ENCODE data around the gene ABCC2.
A peak's percentile ranks its signal among the peaks of the same experiment; 100 is the strongest.

Gene ABCC2

DNA sequence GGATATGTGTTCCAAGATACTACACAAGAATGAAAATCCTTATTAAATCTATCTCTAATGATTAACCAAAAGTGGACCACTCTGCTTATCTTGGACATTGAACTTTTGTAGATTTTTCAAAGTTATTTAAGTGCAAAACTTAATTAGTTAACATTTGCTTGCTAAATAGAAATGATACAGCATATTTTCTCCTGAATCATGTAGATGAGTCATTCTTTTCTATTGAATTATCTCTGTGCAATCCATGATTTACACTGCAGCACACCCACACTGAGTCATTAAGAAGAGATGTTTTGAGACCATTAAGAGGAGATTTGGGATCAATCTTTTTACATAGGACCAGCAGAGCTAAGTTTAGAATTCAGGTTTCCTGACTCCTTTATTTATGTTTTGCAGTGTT is 6.6 kb upstream of the ABCC2 start:
- peak; percentile 34 for DNase-seq (ENCODE audit: low spot score)

DNA sequence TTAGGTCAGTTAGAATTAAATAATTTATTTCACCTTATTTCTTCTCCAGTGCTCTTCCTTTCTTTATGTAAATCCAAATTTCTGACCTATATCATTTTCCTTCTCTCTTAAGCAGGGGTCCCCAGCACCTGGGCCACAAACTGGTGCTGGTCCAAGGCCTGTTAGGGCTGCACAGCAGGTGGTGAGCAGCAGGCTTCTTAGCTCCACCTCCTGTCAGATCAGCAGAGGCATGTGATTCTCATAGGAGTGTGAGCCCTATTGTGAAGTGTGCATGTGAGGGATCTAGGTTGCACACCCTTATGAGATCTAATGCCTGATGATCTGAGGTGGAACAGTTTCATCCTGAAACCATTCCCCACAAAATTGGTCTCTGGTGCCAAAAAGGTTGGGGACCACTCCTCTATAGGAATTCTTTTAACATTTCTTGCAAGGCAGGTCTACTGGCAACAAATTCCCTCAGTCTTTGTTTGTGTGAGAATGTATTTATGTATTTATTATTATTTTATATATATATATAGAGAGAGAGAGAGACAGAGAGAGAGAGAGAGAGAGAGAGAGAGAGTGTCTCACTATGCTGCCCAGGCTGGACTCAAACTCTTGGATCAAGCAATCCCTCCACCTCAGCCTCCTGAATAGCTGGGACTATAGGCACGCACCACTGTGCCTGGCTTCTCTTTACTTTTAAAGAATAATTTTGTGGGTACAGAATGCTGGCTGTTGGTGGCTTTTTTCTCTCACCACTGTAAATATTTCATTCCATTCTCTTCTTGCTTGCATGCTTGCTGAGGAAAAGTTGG is 4.3 kb upstream of the ABCC2 start:
- DNase-seq (ENCODE audit: low spot score) = no peak

- no peak for DNase-seq (ENCODE audit: low spot score)
Observed at GRCh38 chr10:99779335-99779734, 3.1 kb upstream of the ABCC2 start.

DNA sequence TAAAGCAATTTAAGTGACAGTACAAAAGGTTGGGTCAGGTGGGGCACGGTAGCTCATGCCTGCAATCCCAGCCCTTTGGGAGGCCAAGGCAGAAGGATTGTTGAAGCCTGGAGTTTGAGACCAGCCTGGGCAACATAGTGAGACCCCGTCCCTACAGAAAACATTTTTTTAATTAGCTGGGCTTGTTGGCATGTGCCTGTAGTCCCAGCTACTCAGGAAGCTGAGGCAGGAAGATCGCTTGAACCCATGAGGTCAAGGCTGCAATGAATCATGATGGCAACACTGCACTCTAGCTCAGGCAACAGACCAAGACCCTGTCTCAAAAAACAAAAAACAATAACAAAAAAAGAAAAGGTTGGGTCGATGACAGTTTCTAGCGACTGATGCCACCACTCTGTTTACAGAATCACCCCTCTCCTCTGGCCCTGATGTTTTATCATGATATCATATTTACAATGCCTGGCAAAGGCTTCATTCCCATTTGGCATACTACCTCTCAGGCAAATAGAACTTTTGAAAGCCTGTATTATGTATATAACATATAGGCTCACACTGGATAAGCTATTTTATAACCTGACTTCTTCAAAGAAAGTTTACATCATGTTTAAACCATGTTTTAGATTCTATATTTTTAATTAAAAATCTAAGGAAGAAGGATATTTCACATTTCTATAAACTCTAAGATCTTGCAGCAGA is 558 bp upstream of the ABCC2 start:
- DNase-seq (ENCODE audit: low spot score) = no peak

DNA sequence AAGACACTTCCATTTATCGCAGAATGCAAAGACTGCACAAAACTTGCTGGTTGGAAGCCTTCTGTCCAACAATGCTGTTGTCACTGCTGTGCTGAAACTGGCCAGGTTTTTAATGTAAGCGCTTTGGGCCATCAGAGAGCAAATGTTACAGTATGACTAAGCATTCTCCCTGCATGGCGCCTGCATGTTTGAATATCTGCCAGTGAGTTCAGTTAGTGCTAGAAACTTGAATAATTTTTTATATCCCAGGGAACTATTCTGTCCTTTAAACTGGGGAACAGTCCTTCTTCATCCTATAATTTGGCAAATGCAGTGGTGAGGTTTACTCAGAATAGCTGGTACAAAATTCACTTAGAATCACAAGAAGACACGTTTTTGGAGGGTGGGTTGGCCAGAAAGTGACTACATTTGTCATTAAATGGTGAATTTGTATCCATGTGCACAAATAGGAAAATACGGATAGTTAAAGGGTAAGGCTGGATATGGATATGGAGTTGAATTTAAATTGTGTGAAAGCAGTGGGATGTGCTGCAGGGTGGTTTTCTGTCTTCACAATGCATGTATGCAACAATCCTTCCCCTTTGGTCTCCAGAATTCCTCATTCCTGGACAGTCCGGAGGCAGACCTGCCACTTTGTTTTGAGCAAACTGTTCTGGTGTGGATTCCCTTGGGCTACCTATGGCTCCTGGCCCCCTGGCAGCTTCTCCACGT is 1.7 kb downstream of the ABCC2 start:
- no peak for DNase-seq (ENCODE audit: low spot score)

DNA sequence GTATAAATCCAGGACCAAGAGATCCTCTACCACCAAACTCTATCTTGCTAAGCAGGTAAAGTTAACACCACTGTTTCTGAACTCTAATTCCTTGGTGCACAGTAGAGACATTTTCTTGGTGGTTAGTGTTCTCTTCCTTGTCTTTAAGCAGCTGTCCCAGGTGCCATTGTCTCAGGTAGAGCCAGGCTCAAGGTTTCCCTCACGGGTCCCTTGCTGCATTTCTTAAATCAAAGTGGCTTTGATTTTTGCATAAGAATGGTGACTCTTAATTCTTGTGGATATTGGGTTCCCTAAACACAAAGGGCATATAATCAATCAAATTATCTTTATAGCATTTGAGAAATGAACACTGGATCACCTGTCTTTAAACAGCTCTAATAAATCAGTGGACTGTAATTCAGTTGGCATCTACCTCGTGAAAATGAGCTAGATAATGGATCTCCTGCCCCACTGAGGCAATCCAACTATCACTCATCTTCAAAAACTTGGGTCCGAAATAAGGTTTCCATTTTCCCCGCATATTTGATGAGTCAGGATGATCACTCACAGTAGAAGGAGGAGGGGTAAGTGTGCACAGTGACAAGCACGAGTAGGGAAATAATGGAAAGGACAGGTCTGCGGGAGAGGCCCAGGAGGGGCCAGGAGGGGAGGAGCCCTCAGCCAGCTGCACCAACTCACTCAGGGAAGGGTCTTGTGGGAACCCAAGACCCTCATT is 2.4 kb downstream of the ABCC2 start:
- no peak for DNase-seq (ENCODE audit: low spot score)

GRCh38 chr10:99785646-99786045 is 3.2 kb downstream of the ABCC2 start:
- DNase-seq (ENCODE audit: low spot score) = no peak

DNA sequence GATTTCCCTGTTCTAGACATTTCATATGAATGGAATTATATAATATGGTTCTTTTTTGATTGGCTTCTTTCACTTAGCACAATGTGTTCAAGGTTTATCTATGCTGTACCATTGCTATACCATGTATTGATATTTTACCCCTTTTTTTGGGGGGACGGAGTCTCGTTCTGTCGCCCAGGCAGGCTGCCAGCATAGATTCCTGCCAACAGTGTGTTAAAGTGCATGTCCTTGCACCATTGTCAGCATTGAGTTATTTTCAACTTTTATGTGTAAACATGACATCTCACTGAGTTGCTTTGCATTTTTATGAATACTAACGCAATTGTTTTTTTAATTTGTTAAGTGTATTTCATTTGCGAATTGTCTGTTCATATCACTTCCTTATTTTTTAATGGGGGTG is 4.9 kb downstream of the ABCC2 start:
- no peak for DNase-seq (ENCODE audit: low spot score)

- DNase-seq (ENCODE audit: low spot score) = no peak
Observed at GRCh38 chr10:99787782-99788445, 5.5 kb downstream of the ABCC2 start.

- DNase-seq (ENCODE audit: low spot score) = no peak
Observed at GRCh38 chr10:99788598-99789256, 6.3 kb downstream of the ABCC2 start.

DNA sequence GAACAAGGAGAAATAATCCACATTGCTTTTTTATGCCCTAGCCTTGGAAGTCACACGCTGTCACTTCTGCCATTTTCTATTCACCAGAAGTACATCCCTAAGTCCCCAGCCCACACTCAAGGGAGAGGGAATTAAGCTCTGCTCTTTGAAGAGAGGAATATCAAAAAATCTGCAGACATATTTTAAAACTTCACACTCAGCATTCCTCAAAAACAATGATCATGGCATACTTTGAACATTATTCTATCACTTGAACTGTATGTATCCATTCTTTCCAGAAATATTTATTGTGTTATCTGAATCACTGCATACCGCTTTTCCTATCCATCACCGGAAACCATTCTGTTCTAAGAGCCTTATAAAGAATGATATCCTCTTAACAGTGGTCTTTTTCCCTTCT is 9.4 kb downstream of the ABCC2 start:
- DNase-seq (ENCODE audit: low spot score) = no peak

- DNase-seq (ENCODE audit: low spot score) = no peak
Observed at GRCh38 chr10:99793819-99794218, 11.4 kb downstream of the ABCC2 start.

- DNase-seq (ENCODE audit: low spot score) = no peak
Observed at GRCh38 chr10:99796928-99797327, 14.5 kb downstream of the ABCC2 start.

DNA sequence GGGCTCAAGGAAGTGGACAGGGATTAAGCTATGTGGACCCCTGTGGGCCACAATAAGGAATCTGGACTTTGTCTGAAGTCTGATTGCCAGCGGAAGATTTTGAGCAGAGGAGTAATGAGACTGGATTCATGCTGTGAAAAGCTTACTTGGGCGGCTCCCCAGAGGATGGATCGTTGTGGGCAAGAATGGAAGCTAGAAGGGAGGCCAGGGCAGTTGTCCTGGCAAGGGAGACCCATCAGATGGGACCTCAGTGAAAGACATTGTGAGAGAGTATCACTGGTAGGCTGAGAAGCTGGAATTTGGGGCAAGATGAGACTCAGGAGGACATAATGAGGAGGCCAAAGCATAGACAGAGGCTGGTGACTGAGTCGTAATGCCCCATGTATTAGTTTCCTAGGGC is 15.6 kb downstream of the ABCC2 start:
- DNase-seq (ENCODE audit: low spot score) = no peak

DNA sequence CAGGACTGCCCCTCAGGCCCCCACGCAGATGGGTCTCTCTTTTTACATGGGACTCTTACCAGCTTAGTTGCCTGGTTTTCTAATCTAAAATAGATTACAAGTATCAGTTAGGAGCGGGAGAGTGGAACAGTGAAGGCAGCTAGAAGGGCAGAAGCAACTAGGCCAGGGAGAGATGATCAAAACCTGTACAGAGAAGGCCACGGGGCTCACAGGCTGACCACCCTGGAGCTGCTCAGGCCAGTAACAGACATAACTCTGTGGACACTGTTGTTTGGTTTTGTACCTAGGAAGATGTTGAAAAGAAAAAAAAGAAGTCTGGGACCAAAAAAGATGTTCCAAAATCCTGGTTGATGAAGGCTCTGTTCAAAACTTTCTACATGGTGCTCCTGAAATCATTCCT is 16.5 kb downstream of the ABCC2 start:
- DNase-seq (ENCODE audit: low spot score) = no peak

- no peak for DNase-seq (ENCODE audit: low spot score)
Observed at GRCh38 chr10:99799613-99800012, 17.2 kb downstream of the ABCC2 start.

DNA sequence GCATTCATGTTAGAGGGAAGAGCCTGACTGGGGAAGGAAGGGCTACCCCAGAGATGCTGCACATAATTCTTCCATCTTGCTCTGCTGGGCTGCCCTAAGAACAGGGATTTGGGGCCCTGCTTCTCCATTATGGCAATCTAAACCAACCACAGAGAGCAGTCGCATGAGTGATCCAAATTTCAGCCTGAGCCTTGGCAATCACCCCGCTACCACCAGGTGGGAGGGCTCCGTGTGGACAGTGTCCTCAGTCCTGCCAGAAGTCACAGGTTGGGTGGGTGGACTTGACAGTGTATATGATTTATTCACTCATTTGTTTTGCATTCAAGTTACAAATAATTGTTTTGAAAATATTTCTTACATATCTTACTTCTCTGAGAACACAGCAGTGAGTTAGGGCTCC is 22.0 kb downstream of the ABCC2 start:
- DNase-seq (ENCODE audit: low spot score) = no peak

- no peak for DNase-seq (ENCODE audit: low spot score)
Observed at GRCh38 chr10:99805190-99805589, 22.8 kb downstream of the ABCC2 start.

DNA sequence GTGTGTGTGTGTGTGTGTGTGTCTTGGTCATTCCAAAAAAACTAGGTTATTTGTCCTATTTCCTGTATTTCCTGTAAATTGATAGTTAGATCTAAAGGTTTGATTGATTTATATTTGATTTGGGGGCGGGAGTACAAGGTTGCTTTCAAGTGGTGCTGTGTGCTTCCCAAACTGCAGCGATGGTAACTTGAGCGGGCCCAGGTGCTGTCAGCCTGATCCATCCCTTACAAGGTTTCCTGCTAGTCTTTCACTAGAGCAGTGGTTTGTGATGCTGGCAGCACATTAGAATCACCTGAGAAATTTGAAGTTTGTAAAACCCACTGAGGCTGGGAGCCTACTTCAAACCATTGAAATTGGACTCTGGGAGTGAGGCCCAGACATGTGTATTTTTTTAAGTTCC is 23.7 kb downstream of the ABCC2 start:
- no peak for DNase-seq (ENCODE audit: low spot score)

DNA sequence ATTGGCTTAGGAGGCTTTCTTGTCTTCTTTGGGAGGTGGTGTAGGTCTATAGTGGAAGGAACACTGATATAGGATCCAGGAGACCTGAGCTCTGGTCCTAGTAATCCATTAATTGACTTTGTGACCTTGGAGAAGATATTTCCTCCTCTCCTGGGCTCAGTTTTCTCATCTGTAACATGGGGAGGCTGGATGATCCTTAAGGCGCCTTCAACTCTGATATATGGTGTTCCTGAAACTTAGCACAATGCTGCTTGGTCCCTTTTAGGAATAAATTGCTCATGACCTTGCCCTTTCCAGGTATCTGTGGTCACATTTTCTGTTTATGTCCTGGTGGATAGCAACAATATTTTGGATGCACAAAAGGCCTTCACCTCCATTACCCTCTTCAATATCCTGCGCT is 25.3 kb downstream of the ABCC2 start:
- DNase-seq (ENCODE audit: low spot score) = no peak

DNA sequence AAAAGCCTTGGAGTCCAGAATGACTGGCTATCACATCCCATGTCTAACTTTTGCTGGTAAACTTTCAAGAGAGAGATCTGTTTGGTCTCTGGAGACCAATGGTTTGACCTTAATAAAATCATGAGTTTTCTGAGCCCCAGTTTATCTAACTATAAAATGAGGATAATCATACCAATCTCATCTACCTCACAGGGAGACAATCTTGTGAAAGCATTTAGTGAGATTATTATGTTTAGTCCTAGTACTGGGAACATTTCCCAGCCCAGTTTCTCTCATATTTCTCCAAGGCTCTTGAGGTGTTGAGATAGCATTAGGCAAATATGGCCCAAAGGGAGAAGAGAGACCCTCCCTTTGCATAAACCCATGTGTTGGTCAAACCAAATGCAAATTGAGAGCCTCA is 25.8 kb downstream of the ABCC2 start:
- no peak for DNase-seq (ENCODE audit: low spot score)

All from hematopoietic multipotent progenitor cell treated with erythropoietin and hydrocortisone succinate and interleukin-3 and kit ligand, for 15 days (in vitro differentiated cells).